Caco-2 (cell line): ENCODE data around the gene NUTM1. TPM values are rescaled to one million over a fixed set of nuclear protein-coding genes. Genes with fewer than 3 reads are reported as not detected.

Experiments used
- BruUV-seq: library from RNA; stranded (reverse); fragments of 400-500 nt; replicated peaks from 2 replicates; lab custom pipeline; 2021; lab: Mats Ljungman, UMichigan
- CTCF ChIA-PET: fragments of 300-600 bp; sonication (Branson Sonifier 250); formaldehyde crosslinking; loops from one replicate; lab custom pipeline; 2022; ENCODE audit warnings: antibody characterized with exemption; lab: Charles Lee
- POLR2A ChIA-PET: fragments of 300-600 bp; sonication (Branson Sonifier 250); formaldehyde crosslinking; loops from one replicate; lab custom pipeline; 2022; ENCODE audit warnings: antibody characterized with exemption; lab: Charles Lee
- DNase-seq, 2 experiments: peaks; one replicate each; pipeline versions ENCODE4 v3.0.0 to v3.0.0-alpha.2; 2020 to 2022
- H3K27me3 ChIP-seq: replicated peaks from 2 replicates; pipeline ENCODE4 v1.6.0; 2011; ENCODE audit warnings: low read length; ENCODE audit not compliant: control insufficient read depth, insufficient read depth
- H3K36me3 ChIP-seq: 2 replicates; pipeline ENCODE4 v1.5.1; 2011; ENCODE audit warnings: low read length; ENCODE audit not compliant: control insufficient read depth, insufficient read depth
- H3K4me1 ChIP-seq: fragments of 250-450 bp; sonication (Bioruptor Pico); 2 replicates; pipeline ENCODE4 v1.5.1; 2020; ENCODE audit warnings: mild to moderate bottlenecking
- H3K4me3 ChIP-seq: 2 replicates; pipeline ENCODE4 v1.5.1; 2011; ENCODE audit warnings: low read depth, mild to moderate bottlenecking, control low read depth, low read length
- H3K9me3 ChIP-seq: fragments of 250-450 bp; sonication (Bioruptor Pico); 2 replicates; pipeline ENCODE4 v1.5.1; 2020; ENCODE audit warnings: mild to moderate bottlenecking, moderate library complexity
- H3K27ac Mint-ChIP-seq: one replicate; pipeline ENCODE4 v1.8.0; 2022; ENCODE audit warnings: mixed read lengths; ENCODE audit not compliant: unreplicated experiment
- H3K27me3 Mint-ChIP-seq: one replicate; pipeline ENCODE4 v1.8.0; 2022; ENCODE audit warnings: mixed read lengths; ENCODE audit not compliant: insufficient read depth, unreplicated experiment
- H3K36me3 Mint-ChIP-seq: one replicate; pipeline ENCODE4 v1.8.0; 2022; ENCODE audit warnings: mild to moderate bottlenecking, mixed read lengths; ENCODE audit not compliant: insufficient read depth, unreplicated experiment
- H3K4me1 Mint-ChIP-seq: one replicate; pipeline ENCODE4 v1.8.0; 2022; ENCODE audit warnings: low read depth, mixed read lengths; ENCODE audit not compliant: unreplicated experiment
- H3K4me3 Mint-ChIP-seq: one replicate; pipeline ENCODE4 v1.8.0; 2022; ENCODE audit warnings: mild to moderate bottlenecking, moderate library complexity, mixed read lengths; ENCODE audit not compliant: unreplicated experiment
- H3K9me3 Mint-ChIP-seq: one replicate; pipeline ENCODE4 v1.8.0; 2022; ENCODE audit warnings: mixed read lengths; ENCODE audit not compliant: unreplicated experiment
- CTCF ChIP-seq, 2 experiments: fragments of 200-600 bp in 1 of 2; IDR thresholded peaks; 1 replicate in 1 of 2; 2 replicates in 1 of 2; pipeline versions ENCODE4 v1.5.1 to v1.8.0; 2011 to 2022; ENCODE audit warnings: antibody characterized with exemption in 1 of 2, control low read depth in 1 of 2, inconsistent platforms in 1 of 2, low read depth in 1 of 2, low read length in 1 of 2, mild to moderate bottlenecking in 1 of 2, moderate library complexity in 1 of 2; ENCODE audit not compliant: insufficient read depth in 1 of 2, severe bottlenecking in 1 of 2, unreplicated experiment in 1 of 2
- intact Hi-C: fragments of 100-400 bp; cut with micrococcal nuclease; formaldehyde crosslinking; loops from one replicate; pipeline ENCODE4 v1.10.0; 2022; ENCODE audit not compliant: unreplicated experiment
- total RNA-seq: library from RNA; stranded (reverse); gene quantifications from 2 replicates; pipeline ENCODE4 v1.2.3, GENCODE V29; 2022

The NUTM1 gene
- total RNA-seq, 1 experiment from 2014 or later, result not detected

GRCh38 chr15:34324933-34325332, 18.2 kb upstream of the NUTM1 start:
- intact Hi-C loops, result no loop called here
- Histone ChIP-seq H3K4me3 (no peak overlapping the region), H3K27me3 (no peaks in the 10 kb centered on the region), H3K36me3 (no peaks in the 10 kb centered on the region), H3K4me1 (no peaks in the 10 kb centered on the region), H3K9me3 (no peaks in the 10 kb centered on the region; the same call in 1 of the 2 replicates)
- Mint-ChIP-seq H3K36me3 (no peaks in the 10 kb centered on the region), H3K27ac (no peak overlapping the region), H3K27me3 (no peaks in the 10 kb centered on the region), H3K4me1 (no peaks in the 10 kb centered on the region), H3K4me3 (no peak overlapping the region), H3K9me3 (peaks cover 9% of the 10 kb centered on the region)
- TF ChIP-seq CTCF (IDR thresholded peaks at IDR 0.05; ENCODE audit: insufficient read depth in 1 of 2, low read depth in 1 of 2, low read length in 1 of 2, severe bottlenecking in 1 of 2, unreplicated experiment in 1 of 2), result no peak
- CTCF ChIA-PET, result no interaction called here
- DNase-seq, result no peak
- BruUV-seq, result no TSS peak
- POLR2A ChIA-PET, result no interaction called here

GRCh38 chr15:34325368-34325767, 17.7 kb upstream of the NUTM1 start:
- Mint-ChIP-seq H3K36me3 (no peaks in the 10 kb centered on the region), H3K9me3 (peaks cover 9% of the 10 kb centered on the region), H3K27me3 (no peaks in the 10 kb centered on the region), H3K4me3 (no peak overlapping the region), H3K4me1 (no peaks in the 10 kb centered on the region), H3K27ac (no peak overlapping the region)
- H3K9me3 ChIP-seq, result no peaks in the 10 kb centered on the region; the same call in 1 of the 2 replicates
- no peaks in the 10 kb centered on the region for H3K27me3 ChIP-seq
- no TSS peak for BruUV-seq
- no peak for TF ChIP-seq CTCF (IDR thresholded peaks at IDR 0.05; ENCODE audit: insufficient read depth in 1 of 2, low read depth in 1 of 2, low read length in 1 of 2, severe bottlenecking in 1 of 2, unreplicated experiment in 1 of 2)
- no peak overlapping the region for H3K4me3 ChIP-seq
- H3K36me3 ChIP-seq, result no peaks in the 10 kb centered on the region
- CTCF ChIA-PET, result no interaction called here
- intact Hi-C loops, result no loop called here
- DNase-seq, result no peak
- POLR2A ChIA-PET, result no interaction called here
- no peaks in the 10 kb centered on the region for H3K4me1 ChIP-seq

- Mint-ChIP-seq H3K27me3 (no peaks in the 10 kb centered on the region), H3K4me1 (no peaks in the 10 kb centered on the region), H3K36me3 (no peaks in the 10 kb centered on the region), H3K4me3 (no peak overlapping the region), H3K27ac (no peak overlapping the region), H3K9me3 (peaks cover 5% of the 10 kb centered on the region)
- ChIA-PET CTCF (interaction anchor here (0.9 to 1.2 kb wide), 2 partner anchors 10 to 218 kb away, joined by 3 to 5 read pairs; partner anchors contain the start of gene SLC12A6), POLR2A (no interaction called here)
- no peaks in the 10 kb centered on the region; the same call in 1 of the 2 replicates for H3K9me3 ChIP-seq
- BruUV-seq, result no TSS peak
- H3K4me1 ChIP-seq, result no peaks in the 10 kb centered on the region
- intact Hi-C loops, result no loop called here
- H3K27me3 ChIP-seq, result no peaks in the 10 kb centered on the region
- no peak overlapping the region for H3K4me3 ChIP-seq
- TF ChIP-seq CTCF (IDR thresholded peaks at IDR 0.05; ENCODE audit: insufficient read depth in 1 of 2, low read depth in 1 of 2, low read length in 1 of 2, severe bottlenecking in 1 of 2, unreplicated experiment in 1 of 2), result no peak
- H3K36me3 ChIP-seq, result no peaks in the 10 kb centered on the region
- no peak for DNase-seq
Observed at GRCh38 chr15:34327906-34328305, 15.2 kb upstream of the NUTM1 start.
